AG04449 (cell line): Measurements from ENCODE around the gene TDP2.
A peak's percentile ranks its signal among the peaks of the same experiment; 100 is the strongest.

Experiments used
- CTCF ChIA-PET: fragments of 350-600 bp; formaldehyde crosslinking; extraction: SDS; loops from one replicate; lab custom pipeline; 2021; ENCODE audit warnings: antibody characterized with exemption; lab: Yijun Ruan, JAX
- POLR2A ChIA-PET: fragments of 400-600, 350-600 bp; formaldehyde crosslinking; extraction: SDS; loops from one replicate; lab custom pipeline; 2020; ENCODE audit warnings: antibody characterized with exemption, inconsistent platforms; lab: Yijun Ruan, JAX
- DNase-seq: peaks from one replicate; pipeline ENCODE4 v3.0.0-alpha.2; 2010; ENCODE audit warnings: low read depth, low spot score
- H3K4me3 ChIP-seq: 2 replicates; pipeline ENCODE4 v1.5.1; 2011; ENCODE audit warnings: low read depth, mild to moderate bottlenecking, control low read depth, low read length
- CTCF ChIP-seq: IDR thresholded peaks from one replicate; pipeline ENCODE4 v1.5.1; 2011; ENCODE audit warnings: mild to moderate bottlenecking, moderate library complexity, low read length, control low read depth, inconsistent platforms; ENCODE audit not compliant: insufficient read depth; ENCODE audit errors: missing control alignments

The TDP2 gene

GRCh38 chr6:24658573-24659560 lies 7.8 kb downstream of the TDP2 start:
- CTCF ChIA-PET: interaction anchor here (1.1 to 1.6 kb wide), 2 partner anchors 7 to 75 kb away, joined by 4 to 5 read pairs; partner anchors contain the start of genes ACOT13 and TDP2
- DNase-seq: peak; percentile 16
- no peak for TF ChIP-seq CTCF
- no peak overlapping the region for H3K4me3 ChIP-seq
- POLR2A ChIA-PET: no interaction called here

GRCh38 chr6:24655215-24655614 lies 11.5 kb downstream of the TDP2 start:
- H3K4me3 ChIP-seq: no peak overlapping the region
- no peak for DNase-seq
- ChIA-PET CTCF (interaction anchor here (1.4 kb wide), 1 partner anchor 73 kb away, joined by 3 read pairs; no protein-coding TSS in a partner anchor), POLR2A (interaction anchor here (1.5 kb wide), 1 partner anchor 11 kb away, joined by 4 read pairs; the partner anchor contains the start of genes ACOT13 and TDP2)
- TF ChIP-seq CTCF: no peak

GRCh38 chr6:24650365-24650764 lies 16.3 kb downstream of the TDP2 start:
- H3K4me3 ChIP-seq: no peak overlapping the region
- ChIA-PET CTCF (no interaction called here), POLR2A (no interaction called here)
- no peak for DNase-seq
- TF ChIP-seq CTCF: no peak

- DNase-seq: no peak
- no peak overlapping the region for H3K4me3 ChIP-seq
- POLR2A ChIA-PET: no interaction called here
- TF ChIP-seq CTCF: no peak
- CTCF ChIA-PET: interaction anchor here (4.4 kb wide), 1 partner anchor 69 kb away, joined by 21 read pairs; no protein-coding TSS in a partner anchor
Measured at GRCh38 chr6:24649691-24650090, 17.0 kb downstream of the TDP2 start.

- POLR2A ChIA-PET: no interaction called here
- no peak overlapping the region for H3K4me3 ChIP-seq
- CTCF ChIA-PET: interaction anchor here (4.4 kb wide), 1 partner anchor 67 kb away, joined by 21 read pairs; no protein-coding TSS in a partner anchor
- TF ChIP-seq CTCF: no peak
- no peak for DNase-seq
Measured at GRCh38 chr6:24648276-24648675, 18.4 kb downstream of the TDP2 start.

- no peak for TF ChIP-seq CTCF
- ChIA-PET CTCF (interaction anchor here (4.4 kb wide), 1 partner anchor 66 kb away, joined by 21 read pairs; no protein-coding TSS in a partner anchor), POLR2A (no interaction called here)
- no peak overlapping the region for H3K4me3 ChIP-seq
- DNase-seq: no peak
Measured at GRCh38 chr6:24646771-24647170, 19.9 kb downstream of the TDP2 start.
